GM19463 (cell line): ENCODE measurements around the gene DOK6.

ENCODE experiments used
- ATAC-seq: cut with Tn5 transposase; IDR thresholded peaks from one replicate; pipeline ENCODE4 v1.9.1; 2021; ENCODE audit warnings: mild to moderate bottlenecking, moderate library complexity; ENCODE audit not compliant: unreplicated experiment

The DOK6 gene

GRCh38 chr18:69531973-69532372 lies 131.3 kb downstream of the DOK6 start:
- ATAC-seq = no peak

- ATAC-seq = no peak
These were observed 136.5 kb downstream of the DOK6 start for GRCh38 chr18:69537183-69537582.

- no peak for ATAC-seq
These were observed 138.2 kb downstream of the DOK6 start for GRCh38 chr18:69538849-69539248.

GRCh38 chr18:69539404-69539803 lies 138.7 kb downstream of the DOK6 start:
- no peak for ATAC-seq

GRCh38 chr18:69556228-69556627 lies 155.5 kb downstream of the DOK6 start:
- ATAC-seq = no peak

GRCh38 chr18:69557282-69557681 lies 156.6 kb downstream of the DOK6 start:
- ATAC-seq = no peak

DNA sequence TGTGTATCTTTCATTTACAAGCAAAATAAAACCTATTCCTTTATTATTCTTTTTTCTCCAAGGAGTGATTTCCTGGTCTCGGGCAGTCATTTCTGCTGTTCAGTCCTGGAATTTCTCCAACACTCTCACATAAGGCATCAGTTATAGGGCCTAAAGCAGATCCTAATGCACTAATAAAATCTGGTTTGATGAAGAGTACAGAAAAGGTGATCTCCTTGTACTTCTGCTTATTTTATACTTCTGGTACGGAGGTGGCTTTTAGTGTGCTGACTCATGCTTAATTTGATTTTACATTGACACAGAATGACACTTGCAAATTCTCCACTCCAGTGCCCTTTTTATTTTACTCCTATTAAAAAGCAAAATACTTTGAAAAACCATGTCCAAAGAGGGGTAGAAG lies 157.4 kb downstream of the DOK6 start:
- ATAC-seq = no peak

DNA sequence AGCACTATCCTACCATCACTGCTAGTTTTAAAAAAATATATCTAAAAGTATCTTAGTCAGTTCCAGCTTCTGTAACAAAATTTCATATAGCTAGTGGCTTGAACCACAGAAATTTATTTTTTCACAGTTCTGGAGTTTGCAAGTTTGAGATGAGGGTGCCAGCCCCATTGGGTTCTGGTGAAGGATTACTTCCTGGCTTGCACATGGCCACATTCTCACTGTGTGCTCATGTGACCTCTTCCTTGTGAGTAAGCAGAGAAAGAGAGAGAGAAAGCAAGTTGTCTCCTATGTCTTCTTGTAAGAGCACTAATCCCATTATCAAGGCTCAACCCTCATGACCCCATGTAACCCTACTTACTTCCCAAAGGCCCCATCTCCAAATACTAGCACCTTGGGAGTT lies 158.9 kb downstream of the DOK6 start:
- ATAC-seq = no peak

GRCh38 chr18:69564602-69565001 lies 163.9 kb downstream of the DOK6 start:
- ATAC-seq = no peak

- no peak for ATAC-seq
These were observed 167.3 kb downstream of the DOK6 start for GRCh38 chr18:69567813-69568488.

DNA sequence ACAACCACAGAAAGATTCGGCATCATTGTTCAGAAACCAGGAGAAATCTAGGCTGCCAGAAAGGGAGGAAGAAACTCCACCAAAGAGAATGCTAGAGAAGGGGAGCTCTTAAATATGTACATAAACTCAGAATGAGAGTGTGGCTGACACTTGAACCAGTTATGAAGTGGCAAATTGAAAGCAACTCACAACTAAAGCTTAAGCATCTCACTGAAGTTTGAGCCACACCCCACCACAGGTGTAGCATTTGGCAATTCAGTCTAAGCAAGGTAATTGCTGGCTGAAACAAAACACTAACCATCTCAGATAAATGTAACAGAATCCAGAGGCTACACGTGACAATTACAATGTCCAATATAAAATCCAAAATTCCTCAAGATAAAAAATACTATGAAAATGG lies 168.4 kb downstream of the DOK6 start:
- no peak for ATAC-seq

- no peak for ATAC-seq
These were observed 173.7 kb downstream of the DOK6 start for GRCh38 chr18:69574401-69574800.

GRCh38 chr18:69580107-69580506 lies 179.4 kb downstream of the DOK6 start:
- ATAC-seq = peak; percentile 76

- no peak for ATAC-seq
These were observed 183.7 kb downstream of the DOK6 start for GRCh38 chr18:69584429-69584828.

GRCh38 chr18:69585696-69586095 lies 185.0 kb downstream of the DOK6 start:
- no peak for ATAC-seq

GRCh38 chr18:69586537-69586936 lies 185.8 kb downstream of the DOK6 start:
- no peak for ATAC-seq

- no peak for ATAC-seq
These were observed 187.6 kb downstream of the DOK6 start for GRCh38 chr18:69588301-69588700.

- no peak for ATAC-seq
These were observed 189.5 kb downstream of the DOK6 start for GRCh38 chr18:69590150-69590549.

GRCh38 chr18:69596345-69596744 lies 195.7 kb downstream of the DOK6 start:
- no peak for ATAC-seq

- no peak for ATAC-seq
These were observed 196.9 kb downstream of the DOK6 start for GRCh38 chr18:69597561-69597960.

GRCh38 chr18:69599377-69599776 lies 198.7 kb downstream of the DOK6 start:
- ATAC-seq = no peak

DNA sequence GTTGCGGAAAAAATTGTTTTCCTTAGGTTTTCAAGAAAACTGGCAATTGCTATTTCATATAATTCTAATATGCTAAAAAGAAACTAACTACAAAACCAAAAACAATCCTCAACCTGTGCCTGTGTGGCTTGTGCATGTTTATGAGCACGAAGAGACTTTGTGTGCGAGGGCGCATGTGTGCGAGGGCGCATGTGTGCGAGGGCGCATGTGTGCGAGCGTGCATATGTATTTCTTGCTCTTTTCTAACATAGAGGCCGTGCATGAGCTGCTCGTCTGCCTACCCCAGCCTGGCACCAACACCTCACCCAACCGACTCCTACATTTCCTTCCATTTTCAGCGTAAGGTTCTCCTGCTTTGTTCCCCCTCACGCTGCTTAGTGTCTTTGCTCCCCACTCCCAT lies 211.6 kb downstream of the DOK6 start:
- ATAC-seq = no peak

DNA sequence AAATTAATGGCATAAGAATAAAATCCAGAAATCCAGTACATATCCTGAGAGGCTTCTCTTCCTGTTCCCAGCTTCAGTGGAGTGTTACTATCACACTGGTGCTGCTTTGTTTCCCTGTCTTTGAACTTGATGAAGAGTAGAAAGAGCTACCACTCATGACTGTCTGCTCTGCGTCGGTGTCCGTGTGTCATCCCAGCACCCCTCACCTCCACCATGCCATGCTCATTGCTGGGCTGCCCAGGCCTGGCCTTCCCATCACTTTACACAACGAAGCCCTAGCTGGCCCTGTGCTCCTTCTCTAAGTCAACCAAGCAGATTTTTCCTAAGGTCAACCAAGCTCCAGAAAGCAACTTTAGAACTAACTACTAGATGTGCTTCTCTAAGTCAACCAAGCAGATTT lies 215.4 kb downstream of the DOK6 start:
- no peak for ATAC-seq
